ENCODE measurements around the gene TMC8.
A peak's percentile ranks its signal among the peaks of the same experiment; 100 is the strongest.

The TMC8 gene

DNA sequence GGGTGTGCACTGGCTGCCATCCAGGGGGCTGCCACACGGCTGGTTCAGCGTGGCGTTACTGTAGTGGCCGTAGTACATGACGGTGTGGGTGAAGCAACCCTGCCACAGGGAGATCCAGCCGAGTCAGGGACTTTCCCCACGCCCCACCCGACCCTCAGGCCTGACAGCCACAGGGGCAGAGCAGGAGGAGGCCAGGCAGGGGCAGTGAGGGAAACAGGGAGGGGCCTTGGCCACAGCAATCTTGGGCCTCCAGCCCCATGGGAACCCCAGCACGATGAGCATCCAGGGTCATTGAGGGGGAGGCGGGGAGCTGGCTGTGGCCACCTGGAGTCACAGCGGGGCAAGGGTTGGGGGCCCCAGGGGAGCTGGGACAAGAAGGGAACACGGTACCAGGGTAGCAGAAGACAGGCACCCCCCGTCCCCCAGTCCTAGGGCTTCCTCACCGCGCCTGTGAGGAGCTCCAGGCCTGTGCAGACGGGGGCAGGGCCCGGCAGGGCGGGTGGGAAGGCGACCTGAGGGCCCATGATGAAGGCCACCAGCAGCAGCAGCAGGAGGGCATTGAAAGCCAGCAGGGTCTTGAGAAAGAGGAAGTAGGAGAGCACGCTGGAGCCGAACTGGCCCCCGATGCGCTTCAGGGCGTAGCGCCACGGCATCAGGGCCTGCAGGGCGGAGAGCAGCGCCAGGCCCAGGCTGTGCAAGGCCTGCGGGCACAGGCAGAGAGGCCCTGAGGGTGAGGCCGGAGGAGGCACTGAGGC, 6.3 kb upstream of the TMC8 start:
- peak; percentile 96 for DNase-seq

DNA sequence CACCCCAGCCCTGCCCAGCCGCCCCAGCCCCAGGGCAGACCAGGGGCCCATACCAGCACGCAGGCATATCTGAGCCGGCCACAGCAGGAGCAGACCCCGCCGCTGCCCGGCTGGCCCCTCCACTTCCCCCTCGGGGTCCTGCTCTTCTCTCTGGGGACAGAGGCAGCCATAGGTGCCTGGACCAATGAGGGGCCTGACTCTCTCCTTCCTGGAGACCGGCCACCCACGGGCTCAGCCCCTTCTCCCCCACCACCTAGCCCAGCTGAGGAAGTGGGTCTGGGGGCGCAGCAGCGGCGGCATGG, 5.8 kb upstream of the TMC8 start:
- no peak for DNase-seq

DNA sequence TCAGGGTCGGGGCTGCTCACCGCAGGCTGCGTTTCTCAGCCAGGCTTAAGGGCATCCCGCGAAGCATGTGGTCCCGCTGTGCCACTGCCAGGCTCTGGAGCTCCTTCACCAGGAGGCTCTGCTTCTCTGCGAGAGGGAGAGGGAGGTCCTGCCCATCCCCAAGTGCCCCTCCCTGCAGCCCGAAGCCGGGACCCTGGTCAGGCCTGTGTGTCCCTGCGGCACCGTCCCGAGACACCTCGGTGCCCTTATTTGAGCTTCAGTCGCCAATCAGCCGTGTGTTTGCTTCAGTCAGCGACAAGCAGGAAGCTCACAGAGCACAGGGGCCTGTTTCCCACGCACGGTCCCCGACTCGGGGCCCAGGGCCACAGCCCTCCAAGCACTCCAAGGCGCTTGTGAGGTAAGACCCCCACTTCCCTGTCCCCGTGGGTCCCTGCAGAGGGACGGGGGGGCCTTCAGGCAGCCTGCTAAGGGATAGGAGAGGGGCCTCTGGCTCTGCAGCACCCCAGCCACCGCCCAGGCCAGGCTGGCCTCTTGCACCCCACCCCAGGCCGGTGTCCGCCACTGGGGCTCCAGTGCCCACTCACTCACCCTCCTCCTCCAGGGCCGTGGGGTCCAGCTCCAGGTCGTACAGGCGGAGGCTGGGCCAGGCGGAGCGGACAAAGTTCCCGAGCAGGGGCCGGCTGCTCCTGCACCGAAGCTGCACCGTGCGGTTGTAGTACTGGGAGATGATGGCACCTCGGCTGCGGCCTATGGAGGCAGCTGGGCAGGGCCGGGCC, 5.2 kb upstream of the TMC8 start:
- peak; percentile 49 for DNase-seq

DNA sequence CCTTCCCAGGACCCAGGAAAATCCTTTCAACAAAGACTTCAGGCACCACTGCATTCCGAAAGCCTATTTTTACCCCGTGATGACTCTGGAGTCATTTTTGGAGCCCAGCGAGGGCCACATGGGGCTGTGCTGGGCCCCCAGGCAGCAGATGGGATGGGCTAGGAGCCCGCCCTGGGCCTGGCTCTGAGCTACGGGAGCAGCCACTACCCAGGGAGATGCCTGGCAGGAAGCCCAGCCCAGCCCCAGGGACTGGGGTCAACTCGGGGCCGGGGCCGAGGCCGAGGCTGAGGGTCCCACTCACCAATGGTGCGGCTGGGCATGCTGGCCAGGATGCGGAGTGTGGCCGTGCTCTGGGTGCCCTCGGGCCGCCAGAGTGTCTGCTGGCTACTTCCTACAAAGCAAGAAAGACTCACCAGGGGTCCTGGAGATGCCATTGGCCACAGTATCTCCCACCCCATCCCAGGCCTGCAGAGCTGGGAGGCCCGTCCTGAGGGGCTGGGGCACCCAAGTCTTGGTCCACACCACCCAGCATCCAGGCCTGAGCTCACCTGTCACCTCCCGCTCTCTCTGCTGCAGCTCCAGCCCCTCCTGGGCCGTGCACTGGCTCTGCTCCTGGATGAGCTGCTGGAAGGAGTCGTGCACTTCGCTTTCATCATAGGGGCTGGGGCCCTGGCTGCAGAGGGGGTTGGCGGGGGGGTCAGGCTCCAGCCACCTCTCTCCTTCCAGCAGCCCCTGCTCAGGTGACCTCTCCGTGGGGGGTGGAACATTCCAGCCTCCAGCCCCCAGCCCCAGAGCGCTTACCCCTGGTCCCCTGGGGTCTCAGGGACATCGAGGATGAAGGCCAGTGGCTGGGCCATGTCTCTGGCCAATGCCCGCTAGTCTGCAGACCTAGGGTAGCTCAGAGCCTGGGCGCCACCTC, 4.3 kb upstream of the TMC8 start:
- no peak for DNase-seq

DNA sequence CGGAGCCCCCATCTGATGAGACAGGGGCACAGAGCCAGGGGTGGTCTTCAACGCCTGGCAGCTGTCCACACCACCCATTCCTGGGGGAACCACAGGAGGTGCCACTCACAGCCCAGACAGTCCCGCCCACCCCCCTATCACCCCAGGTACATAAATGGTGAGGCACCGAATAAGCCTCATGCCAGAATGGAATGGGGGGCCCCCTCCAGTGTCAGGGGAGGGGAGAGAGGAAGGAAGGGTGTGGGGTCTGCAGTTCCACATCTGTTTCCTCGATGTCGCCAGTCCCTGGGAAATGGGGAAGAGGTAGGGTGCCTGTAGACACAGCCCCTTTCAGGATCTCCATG, 3.7 kb upstream of the TMC8 start:
- DNase-seq, result no peak

DNA sequence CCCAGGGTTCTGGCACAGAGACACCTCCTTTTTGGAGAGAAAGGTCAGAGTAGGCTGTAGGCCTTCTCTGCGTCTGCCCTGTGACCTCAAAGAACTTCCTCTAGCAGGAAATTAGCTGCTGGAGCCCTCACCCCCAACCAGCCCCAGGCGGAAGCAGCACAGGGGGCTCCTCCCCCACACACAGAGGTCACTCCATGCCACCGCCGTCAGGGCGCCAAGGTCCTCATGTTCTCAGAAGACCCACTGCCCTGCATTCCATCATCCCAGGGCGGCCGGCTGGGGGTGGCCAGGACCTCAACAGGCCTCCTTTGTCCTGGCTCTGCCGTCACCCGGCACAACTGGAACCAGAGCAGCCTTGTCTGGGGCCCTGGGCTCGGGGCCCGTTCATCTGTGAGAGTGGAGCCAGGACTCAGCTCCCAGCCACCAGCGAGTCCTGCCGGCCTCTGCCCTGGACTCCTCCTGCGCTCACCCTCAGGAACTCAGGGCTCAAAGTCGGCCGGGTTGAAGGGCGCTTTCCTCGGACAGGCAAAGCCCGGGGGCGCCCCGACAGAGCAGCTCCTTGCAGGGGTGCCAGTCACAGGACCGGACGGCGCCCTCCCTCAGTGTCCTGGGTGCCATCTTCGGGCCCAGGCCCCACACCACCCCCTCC, 3.2 kb upstream of the TMC8 start:
- DNase-seq, result peak; percentile 92

DNA sequence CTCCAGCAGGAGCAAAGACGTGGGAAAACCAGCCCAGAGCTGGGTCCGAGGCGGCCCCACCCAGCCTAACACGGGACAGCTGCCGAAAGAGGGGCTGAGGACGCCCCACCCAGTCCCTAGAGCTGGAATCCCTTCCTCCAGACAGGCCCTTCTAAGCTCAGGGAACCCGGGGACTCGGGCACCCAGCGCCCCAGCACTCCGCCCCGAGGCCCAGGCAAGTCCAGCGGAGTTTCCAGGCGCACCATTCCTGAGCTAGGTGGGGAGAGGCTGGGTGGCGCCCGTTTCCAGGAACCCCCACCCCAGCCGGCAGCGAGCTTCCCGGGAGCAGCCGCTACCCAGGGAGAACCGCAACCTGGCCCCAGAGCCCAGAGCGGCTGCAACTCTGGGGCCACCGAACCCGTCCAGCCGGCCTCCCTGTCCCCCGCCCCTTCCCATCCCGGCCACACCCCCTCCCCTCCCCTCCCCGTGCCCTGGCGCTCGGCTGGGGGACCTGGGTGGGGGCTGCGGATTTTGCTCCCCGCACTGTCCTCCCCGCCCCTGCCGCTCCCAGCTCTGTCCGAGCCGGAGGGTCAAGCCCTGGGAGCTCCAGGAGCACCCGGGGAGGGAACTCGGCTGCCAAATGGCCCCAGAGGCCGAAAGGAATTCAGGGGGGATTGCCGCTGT, 2.6 kb upstream of the TMC8 start:
- DNase-seq, result peak; percentile 54

DNA sequence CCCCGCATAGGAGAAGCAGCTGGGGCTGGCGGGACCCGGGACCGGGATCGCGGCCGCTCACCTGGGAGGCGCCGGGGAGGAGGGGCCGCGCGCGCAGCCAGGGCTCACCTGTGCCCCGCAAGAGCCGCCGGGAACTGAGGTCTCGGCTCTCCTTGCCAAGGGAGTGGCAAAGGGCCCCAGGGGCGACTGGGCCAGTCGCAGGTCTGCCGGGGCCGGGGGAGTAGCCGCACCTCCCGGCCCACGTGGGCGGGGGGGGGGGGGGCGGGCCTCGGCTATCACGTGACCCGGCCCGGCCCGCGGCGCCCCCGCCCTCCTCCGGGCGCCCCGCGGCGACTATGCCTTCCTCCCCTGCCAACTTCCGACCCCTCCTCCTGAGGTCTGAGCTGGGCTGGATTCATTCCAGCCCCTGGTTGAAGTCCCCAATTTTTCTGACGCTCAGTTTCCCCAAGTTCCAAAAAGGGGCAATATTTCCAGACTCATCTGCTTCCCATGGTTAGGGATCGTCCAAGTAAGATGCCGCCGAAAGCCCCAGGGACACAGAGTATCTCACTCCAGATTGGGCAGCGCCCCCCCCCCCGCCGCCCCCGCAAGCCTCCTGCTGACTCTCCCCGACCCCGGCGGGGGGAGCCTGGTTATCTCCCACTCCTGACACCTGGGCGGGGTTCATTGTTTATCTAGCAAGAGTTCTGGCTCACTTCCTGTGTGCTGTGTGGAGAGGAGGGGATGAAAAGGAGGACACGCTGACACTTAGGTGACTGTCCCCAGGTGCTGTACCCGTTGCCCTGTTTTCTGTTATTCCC, 1.8 kb upstream of the TMC8 start, which contains the start of gene TMC6:
Gene TMC6, minus strand, starts transcription at position 205 of the 800 bp plus-strand sequence. CDS start 1,923 bp downstream, outside the sequence.
- DNase-seq, result peak; percentile 95

DNA sequence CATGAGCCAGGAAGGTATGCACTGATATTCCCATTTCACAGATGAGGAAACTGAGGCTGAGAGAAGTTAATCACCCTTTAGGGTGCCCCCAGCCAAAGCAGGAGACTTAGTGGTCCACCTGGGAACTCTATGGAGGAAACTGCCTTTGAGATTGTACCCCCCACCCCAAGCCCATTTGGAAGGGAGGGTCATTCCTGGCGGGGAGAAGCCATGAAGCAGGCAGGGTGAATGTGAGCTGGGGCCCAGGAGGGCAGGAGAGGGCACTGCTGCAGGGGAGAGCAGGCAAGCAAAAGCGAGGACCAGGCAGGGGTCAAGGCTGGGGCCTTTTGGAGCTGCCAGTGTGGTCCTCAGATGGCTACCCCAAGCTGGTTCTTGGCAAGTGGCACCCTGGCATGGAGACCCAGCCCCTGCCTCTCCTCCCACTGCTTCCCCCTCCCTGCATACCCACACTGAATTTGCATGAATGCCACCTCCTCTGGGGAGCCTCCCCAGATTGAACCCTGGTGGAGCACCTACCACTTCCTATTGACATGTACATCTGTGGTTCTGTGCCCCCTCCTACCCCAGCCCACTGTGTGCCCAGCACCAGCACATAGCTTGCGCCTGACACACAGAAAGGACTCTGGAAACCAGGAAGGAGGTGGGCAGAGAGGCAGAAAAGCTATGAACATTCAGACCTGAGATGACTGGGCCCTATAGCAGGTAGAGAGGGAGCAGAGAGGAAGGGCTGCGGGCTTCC, 1.1 kb upstream of the TMC8 start:
- peak; percentile 62 for DNase-seq

DNA sequence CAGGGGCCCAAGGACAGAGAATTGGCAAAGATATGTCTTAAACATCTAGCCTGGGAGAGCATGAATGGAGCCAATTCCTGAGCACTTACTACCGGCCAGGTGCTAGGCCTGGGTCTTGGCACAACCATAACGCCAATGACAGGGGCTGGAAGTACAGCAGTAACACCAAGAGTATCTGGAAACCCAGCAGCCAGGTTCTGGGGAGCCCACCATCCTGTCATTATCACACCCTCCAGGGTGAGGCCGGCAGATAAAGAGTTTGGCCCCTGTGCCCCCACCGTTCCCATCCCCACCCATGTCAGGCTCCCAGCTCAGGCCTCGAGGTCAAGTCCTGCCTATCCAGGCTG, 508 bp upstream of the TMC8 start:
- DNase-seq, result peak; percentile 87

DNA sequence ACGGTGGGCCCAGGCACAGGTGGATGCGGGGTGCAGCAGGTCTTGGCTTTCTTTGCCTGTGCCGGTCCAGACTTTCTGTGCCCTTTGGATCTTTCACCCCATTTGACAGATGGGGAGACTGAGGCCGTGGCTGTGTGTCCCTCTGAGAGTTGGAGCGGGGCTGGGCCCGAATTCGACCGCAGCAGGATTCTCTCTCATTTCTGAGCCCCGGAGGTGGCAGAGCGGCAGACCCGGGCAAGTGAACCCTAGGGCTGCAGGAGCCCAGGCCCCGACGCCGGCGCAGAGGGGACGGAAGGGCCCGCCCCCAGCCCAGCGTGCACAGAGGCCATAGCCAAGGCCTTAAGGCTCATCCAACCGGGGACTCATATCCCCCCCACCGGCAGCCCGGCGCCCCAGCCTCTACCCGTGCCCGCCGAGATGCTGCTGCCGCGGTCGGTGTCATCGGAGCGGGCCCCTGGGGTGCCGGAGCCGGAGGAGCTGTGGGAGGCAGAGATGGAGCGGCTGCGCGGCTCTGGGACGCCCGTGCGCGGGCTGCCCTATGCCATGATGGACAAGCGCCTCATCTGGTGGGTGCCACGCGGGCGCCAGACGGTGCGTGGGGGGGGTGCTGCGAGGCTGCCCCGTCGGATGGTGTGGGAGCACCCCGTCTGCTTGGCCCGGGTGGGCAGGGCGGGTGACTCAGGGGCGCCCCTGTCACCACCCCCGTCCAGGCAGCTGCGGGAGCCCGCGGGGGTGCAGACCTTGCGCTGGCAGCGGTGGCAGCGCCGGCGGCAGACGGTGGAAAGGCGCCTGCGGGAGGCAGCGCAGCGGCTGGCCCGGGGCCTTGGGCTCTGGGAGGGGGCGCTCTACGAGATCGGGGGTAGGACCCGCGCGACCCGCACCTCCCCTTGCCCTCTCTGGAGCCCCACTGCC, 857 bp downstream of the TMC8 start:
- peak; percentile 73 for DNase-seq

DNA sequence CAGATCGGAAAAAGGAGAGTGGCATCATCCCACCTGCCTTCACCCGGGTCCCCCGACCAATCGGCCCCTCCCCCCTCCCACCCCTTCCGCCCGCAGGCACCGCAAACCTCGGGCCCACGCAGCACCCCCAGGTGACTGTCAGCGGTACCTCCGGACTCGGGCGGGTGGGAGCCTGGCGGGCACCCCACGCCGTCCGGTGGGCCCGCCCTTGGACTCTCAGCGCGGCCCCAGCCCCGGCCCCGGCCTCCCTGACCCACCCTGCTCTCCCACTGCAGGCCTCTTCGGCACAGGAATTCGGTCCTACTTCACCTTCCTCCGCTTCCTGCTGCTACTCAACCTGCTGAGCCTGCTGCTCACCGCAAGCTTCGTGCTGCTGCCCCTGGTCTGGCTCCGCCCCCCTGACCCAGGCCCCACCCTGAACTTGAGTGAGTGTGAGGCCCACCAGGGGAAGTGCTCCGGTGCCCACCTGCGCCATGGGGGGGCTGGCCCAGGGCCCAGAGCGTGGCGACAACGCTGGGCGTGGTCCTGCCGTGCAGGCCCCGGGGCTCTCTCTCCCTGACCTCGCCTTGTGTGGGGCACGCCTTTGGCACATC, 1.6 kb downstream of the TMC8 start:
- DNase-seq, result peak; percentile 79

DNA sequence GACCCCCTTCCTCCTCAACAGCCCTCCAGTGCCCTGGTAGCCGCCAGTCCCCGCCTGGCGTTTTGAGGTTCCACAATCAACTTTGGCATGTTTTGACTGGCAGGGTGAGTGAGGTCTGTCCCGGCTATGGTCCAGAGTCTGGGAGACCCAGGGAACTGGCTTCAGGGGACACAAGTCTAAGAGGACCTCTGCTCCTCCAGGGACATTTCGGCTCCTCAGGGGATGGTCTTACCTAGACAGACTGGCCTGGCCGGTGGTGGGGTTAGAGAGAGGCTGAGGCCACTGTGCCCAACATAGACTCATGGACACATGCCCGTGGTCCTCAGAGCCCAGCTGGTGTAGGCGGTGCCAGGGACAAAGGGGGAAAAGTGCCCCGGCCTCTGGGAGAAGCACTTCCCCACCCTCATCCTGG, 2.2 kb downstream of the TMC8 start:
- no peak for DNase-seq

DNA sequence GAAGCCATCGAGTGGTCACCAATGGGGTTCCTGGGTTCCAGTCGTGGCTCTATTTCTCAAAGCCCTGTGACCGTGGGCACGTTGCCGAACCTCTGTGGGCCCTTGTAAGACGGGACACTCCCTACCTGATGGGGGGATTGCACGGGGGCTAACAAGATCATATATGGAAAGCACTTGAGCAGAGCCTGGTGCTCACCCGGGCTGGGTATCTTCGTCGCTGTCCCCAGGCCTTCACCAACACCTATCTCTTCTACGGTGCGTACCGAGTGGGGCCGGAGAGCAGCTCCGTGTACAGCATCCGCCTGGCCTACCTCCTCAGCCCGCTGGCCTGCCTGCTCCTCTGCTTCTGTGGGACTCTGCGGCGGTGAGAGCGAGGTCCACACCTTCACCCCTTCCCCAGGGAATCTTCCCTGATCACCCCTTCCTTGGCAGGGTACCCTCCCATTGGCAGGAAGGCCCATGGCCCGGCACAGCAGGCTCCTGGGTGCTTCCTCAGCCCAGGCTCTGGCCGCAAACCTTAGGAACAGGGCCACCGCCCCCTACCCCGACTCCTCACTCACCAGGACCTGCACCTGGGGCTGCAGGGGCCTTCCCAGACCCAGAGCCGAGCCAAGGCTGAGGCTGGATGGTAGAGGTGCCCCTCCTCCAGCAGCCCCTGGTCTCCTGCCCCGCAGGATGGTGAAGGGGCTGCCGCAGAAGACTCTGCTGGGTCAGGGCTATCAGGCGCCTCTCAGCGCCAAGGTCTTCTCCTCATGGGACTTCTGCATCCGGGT, 2.8 kb downstream of the TMC8 start:
- DNase-seq, result no peak

DNA sequence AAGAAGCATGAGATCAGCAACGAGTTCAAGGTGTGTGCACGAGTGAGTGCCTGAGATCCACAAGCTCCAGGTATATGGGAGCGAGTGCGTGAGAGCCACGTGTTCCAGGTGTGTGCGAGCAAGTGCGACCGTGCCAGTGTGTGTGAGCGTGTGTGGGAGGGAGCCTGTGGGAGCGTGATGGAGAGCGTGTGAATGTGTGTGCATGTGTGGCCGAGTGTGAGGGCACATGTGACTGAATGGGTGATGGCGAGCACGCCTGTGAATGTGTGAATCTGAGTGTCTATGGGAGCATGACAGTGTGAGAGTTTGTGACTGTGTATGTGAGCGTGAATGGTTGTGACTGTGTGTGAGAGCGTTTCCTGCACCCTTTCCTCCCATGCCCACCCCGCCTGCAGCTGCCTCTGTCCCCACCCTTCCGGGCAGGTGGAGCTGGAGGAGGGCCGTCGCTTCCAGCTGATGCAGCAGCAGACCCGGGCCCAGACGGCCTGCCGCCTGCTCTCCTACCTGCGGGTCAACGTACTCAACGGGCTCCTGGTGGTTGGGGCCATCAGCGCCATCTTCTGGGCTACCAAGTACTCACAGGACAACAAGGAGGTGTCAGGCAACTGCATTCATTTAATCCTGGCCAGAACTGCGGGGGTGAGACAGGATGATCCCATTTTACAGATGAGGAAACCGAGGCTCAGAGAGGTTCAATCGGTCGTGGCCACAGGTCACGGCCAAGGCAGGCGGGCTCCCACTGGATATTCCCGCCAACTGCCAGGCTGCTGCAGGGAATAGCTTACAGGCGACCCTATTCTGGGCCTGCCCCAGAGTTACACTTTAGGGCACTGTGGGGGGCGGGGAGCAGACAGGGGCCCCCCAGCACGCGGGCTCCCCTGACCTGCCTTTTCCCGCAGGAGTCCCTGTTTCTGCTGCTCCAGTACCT, 3.7 kb downstream of the TMC8 start:
- peak; percentile 88 for DNase-seq

DNA sequence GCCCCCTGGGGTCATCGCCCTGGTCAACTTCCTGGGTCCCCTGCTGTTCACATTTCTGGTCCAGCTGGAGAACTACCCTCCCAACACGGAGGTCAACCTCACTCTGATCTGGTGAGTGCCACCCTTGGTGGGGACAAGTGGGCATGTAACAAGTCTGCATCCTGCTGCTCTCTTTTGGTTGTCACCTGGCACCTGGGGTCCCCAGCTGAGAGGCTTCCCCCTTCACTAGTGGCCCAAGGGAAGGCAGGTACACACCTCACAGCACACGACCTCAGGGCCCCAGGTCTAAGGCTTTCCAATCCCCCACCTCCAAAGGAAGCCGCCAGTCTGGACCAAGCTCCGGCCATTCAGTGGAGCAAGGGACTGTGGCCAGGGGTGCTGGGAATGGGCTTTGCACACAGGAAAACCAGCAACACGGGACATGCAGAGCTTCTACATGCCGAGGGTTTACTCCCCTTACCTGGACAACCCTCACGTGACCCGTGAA, 4.4 kb downstream of the TMC8 start:
- no peak for DNase-seq

DNA sequence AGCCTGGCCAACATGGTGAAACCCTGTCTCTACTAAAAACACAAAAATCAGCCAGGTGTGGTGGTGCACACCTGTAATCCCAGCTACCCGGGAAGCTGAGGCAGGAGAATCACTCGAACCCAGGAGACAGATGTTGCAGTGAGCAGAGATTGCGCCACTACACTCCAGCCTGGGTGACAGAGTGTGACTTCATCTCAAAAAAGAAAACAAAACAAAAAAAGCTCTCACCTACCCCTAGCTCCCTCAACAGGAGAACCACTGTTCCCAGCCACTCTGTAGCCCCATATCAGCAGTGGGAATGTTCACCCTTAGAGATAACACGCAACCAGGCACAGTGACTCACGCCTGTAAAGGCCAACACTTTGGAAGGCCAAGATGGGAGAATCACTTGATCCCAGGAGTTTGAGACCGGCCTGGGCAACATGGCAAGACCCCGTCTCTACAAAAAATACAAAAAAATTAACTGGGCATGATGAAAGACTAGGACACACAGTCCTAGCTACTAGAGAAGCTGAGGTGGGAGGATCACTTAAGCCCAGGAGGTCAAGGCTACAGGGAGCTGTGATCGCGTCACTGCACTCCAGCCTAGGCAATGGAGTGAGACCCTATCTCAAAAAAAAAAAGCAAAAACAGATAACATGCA, 5.4 kb downstream of the TMC8 start:
- no peak for DNase-seq

Data from hematopoietic multipotent progenitor cell treated with erythropoietin and hydrocortisone succinate and interleukin-3 and kit ligand, for 4 days (in vitro differentiated cells).